Immature natural killer cell (primary cell): Measurements from ENCODE around the gene SDHB. TPM values are rescaled to one million over a fixed set of nuclear protein-coding genes. Genes with fewer than 3 reads are reported as not detected.
A peak's percentile ranks its signal among the peaks of the same experiment; 100 is the strongest.

Experiments
- DNase-seq, 3 donors: peaks; one replicate each; pipeline ENCODE4 v3.0.0; 2022; ENCODE audit warnings: mixed read lengths in 1 of 3
- H3K27ac Mint-ChIP-seq, 6 donors: one replicate each; pipeline ENCODE4 v1.8.0; 2020; ENCODE audit warnings: mixed read lengths in 6 of 6, mild to moderate bottlenecking in 5 of 6, inconsistent platforms in 4 of 6, moderate library complexity in 3 of 6
- H3K27me3 Mint-ChIP-seq, 3 donors: one replicate each; pipeline ENCODE4 v1.8.0; 2020 to 2021; ENCODE audit warnings: low read depth in 3 of 3, mild to moderate bottlenecking in 3 of 3, mixed read lengths in 3 of 3, moderate library complexity in 3 of 3, inconsistent platforms in 1 of 3
- H3K36me3 Mint-ChIP-seq, 3 donors: one replicate each; pipeline ENCODE4 v1.8.0; 2020; ENCODE audit warnings: mixed read lengths in 3 of 3, inconsistent platforms in 2 of 3, mild to moderate bottlenecking in 2 of 3
- H3K4me1 Mint-ChIP-seq, 2 donors: one replicate each; pipeline ENCODE4 v1.8.0; 2020; ENCODE audit warnings: inconsistent platforms in 2 of 2, mild to moderate bottlenecking in 2 of 2, mixed read lengths in 2 of 2, moderate library complexity in 1 of 2
- H3K4me3 Mint-ChIP-seq, 5 donors: one replicate each; pipeline ENCODE4 v1.8.0; 2020; ENCODE audit warnings: mild to moderate bottlenecking in 5 of 5, mixed read lengths in 5 of 5, inconsistent platforms in 3 of 5, moderate library complexity in 3 of 5
- H3K9me3 Mint-ChIP-seq, 6 donors: one replicate each; pipeline ENCODE4 v1.8.0; 2020; ENCODE audit warnings: mild to moderate bottlenecking in 6 of 6, mixed read lengths in 6 of 6, inconsistent platforms in 4 of 6, moderate library complexity in 3 of 6
- polyA plus RNA-seq, 3 donors: library from polyadenylated mRNA; unstranded; fragments of 300-500 nt; fragmentation: Illumina TruSeq; gene quantifications; one replicate each; pipeline ENCODE4 v1.2.3, GENCODE V29; 2021

SDHB gene
- polyA plus RNA-seq, 3 donors from 2014 or later: 142 to 299 (median 173) TPM

- peaks cover 0 to 3% (median 0%) of the 10 kb centered on the region in 3 donors for H3K27me3 Mint-ChIP-seq
- no peak for DNase-seq
- H3K36me3 Mint-ChIP-seq: peaks cover 0 to 2% (median 0%) of the 10 kb centered on the region in 3 donors
- H3K27ac Mint-ChIP-seq: peak overlapping the region in 4 of 6 donors; percentile 60 to 68 (median 66)
- peak overlapping the region; percentile 81 to 86 (median 83) for H3K4me3 Mint-ChIP-seq
- H3K9me3 Mint-ChIP-seq: no peaks in the 10 kb centered on the region
- peaks cover 18 to 21% of the 10 kb centered on the region in 2 donors for H3K4me1 Mint-ChIP-seq
These were observed 42.8 kb downstream of the SDHB start for GRCh38 chr1:17011092-17011438.

DNA sequence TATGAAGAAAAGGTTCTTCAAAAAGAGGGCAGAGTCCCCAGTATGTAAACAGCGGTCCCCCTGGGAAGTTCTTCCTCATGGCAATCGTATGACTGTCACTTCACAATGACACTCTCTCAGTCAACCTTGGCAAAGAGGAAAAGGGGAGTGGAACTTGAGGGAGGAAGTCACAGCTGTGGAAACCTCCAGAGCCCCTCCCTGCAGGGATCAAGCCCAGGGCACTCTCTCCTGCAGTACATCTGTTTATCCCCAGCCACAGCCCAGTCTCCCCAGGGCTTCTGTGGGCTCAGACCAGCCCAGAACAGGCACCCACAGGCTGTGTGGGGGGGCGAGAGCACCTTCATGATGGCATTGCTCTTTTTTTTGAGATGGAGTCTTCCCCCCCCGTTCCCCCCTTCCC lies 44.1 kb downstream of the SDHB start:
- Mint-ChIP-seq H3K4me1 (peaks cover 18 to 21% of the 10 kb centered on the region in 2 donors), H3K36me3 (no peaks in the 10 kb centered on the region), H3K27me3 (peaks cover 0 to 3% (median 0%) of the 10 kb centered on the region in 3 donors), H3K4me3 (peak overlapping the region in 3 of 5 donors; percentile 30 to 83 (median 54)), H3K9me3 (no peaks in the 10 kb centered on the region), H3K27ac (no peak overlapping the region)
- DNase-seq: no peak

DNA sequence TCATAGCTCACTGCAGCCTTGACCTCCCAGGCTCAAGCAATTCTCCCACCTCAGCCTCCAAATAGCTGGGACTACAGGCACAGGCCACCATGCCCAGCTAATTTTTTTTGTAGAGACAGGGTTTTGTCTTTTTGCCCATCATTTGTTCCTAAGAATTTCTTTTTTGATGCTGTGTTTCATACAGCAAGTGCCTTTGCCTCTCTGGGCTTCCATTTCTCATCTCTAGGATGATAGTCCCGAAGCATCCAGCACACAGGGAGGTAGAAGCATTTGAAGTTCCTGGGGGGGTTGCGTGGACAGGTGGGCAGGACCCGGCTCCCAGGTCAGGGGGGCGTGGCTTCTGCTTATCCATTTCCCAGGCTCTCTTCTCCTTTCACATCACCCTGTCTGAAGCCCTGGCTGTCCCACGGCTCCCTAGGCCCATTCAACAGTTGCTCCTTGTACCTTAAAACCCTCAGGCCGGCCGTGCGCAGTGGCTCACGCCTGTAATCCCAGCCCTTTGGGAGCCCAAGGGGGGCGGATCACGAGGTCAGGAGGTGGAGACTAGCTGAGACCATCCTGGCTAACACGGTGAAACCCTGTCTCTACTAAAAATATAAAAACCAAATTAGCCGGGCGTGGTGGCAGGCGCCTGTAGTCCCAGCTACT lies 45.5 kb downstream of the SDHB start:
- Mint-ChIP-seq H3K27me3 (peaks cover 0 to 3% (median 2%) of the 10 kb centered on the region in 3 donors), H3K4me3 (no peak overlapping the region), H3K36me3 (no peaks in the 10 kb centered on the region)

DNA sequence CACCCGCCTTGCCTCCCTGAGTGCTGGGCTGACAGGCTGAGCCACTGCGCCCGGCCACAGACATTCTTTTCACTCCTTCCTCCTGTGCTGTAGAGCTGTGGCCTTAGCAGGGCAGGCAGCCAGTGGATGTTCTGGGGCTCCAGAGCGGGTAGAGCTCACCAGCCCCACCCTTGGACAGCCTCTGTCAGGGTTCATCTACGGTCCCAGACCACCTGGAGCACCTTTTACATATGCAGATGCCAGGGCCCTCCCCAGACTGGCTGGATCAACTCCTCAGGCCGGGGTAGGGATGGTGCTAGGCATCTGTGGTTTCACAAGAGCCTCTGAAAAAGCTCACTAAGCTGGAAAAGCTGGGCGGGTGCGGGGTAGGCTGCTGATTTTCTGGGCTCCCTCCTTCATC lies 46.7 kb downstream of the SDHB start:
- Mint-ChIP-seq H3K36me3 (no peaks in the 10 kb centered on the region), H3K4me3 (no peak overlapping the region), H3K27ac (no peak overlapping the region), H3K4me1 (peaks cover 17 to 19% of the 10 kb centered on the region in 2 donors), H3K27me3 (peaks cover 0 to 3% (median 2%) of the 10 kb centered on the region in 3 donors), H3K9me3 (no peaks in the 10 kb centered on the region)
- no peak for DNase-seq

More for the DNA sequence above, 45.5 kb downstream of the SDHB start:
- DNase-seq: no peak
- Mint-ChIP-seq H3K4me1 (peaks cover 18 to 21% of the 10 kb centered on the region in 2 donors), H3K27ac (no peak overlapping the region), H3K9me3 (no peaks in the 10 kb centered on the region)

GRCh38 chr1:17005365-17005740 lies 48.5 kb downstream of the SDHB start:
- H3K4me1 Mint-ChIP-seq: peaks cover 6 to 8% of the 10 kb centered on the region in 2 donors
- H3K36me3 Mint-ChIP-seq: peaks cover 0 to 8% (median 0%) of the 10 kb centered on the region in 3 donors
- H3K27me3 Mint-ChIP-seq: peaks cover 0 to 2% (median 2%) of the 10 kb centered on the region in 3 donors
- H3K9me3 Mint-ChIP-seq: no peaks in the 10 kb centered on the region
- no peak overlapping the region for H3K27ac Mint-ChIP-seq
- DNase-seq: no peak
- no peak overlapping the region for H3K4me3 Mint-ChIP-seq

DNA sequence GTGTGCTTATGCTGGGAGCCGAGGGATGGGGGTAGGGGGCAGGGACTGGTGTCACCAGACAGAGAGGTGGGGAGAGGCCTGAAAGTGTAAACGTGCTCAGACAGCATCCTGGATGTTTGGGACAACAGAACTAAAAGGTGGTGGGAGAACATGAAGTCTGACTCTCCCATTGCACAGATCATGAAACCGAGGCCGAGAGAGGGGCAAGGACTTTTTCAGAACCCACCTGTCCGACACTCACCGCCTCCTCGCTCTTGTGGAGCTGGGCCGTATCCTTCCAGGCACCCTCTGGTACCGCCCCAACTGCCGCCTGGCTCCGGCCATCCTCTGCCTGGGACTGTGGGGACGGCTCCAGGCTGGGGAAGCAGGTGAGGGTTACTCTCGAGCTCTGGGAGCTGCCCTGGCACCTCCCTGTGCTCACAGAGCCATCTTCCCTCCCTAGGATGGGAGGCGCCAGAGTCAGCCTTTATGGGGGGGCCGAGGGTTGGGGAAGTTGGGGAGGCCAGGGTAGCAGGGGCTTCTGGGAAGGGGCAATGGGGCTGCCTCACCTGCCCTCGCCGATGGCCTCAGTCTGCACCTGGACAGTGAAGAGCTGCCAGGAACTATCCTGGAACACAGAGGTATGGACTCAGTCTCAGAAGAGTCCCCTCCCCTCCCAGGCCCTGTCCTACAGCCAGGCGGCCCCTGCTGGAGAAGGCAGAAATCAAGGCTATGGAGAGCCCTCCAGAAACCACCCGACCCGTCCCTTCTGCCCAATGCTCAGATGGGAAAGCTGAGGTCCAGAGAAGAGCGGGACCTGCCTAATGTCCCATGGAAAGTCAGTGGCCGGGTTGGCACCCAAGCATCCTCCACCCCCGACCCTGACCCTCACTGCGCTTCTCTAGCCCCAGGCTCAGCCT lies 49.1 kb downstream of the SDHB start:
- Mint-ChIP-seq H3K4me1 (peaks cover 2% of the 10 kb centered on the region in 2 donors), H3K4me3 (no peak overlapping the region), H3K36me3 (peaks cover 0 to 8% (median 0%) of the 10 kb centered on the region in 3 donors), H3K27me3 (peaks cover 0 to 2% (median 0%) of the 10 kb centered on the region in 3 donors), H3K27ac (no peak overlapping the region), H3K9me3 (no peaks in the 10 kb centered on the region)
- no peak for DNase-seq

DNA sequence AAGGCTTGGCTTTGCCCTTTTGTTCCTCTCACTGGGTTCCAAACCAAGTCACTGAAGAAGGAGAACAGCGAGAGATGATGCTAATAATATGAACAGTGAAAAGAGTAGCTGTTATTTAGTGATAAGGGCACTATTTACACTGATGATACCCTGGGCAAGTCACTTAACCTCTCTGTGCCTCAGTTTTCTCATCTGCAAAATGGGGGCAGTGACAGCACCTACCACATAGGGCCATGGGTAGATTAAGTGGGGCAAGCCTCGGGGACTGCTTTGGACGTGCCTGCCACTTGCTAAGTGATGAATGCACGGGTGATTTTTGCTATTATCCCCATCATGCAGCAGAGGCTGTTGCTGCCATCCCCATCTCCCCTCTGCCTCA lies 51.3 kb downstream of the SDHB start:
- Mint-ChIP-seq H3K9me3 (no peaks in the 10 kb centered on the region), H3K4me1 (no peaks in the 10 kb centered on the region), H3K36me3 (peaks cover 4 to 21% (median 5%) of the 10 kb centered on the region in 3 donors), H3K27ac (no peak overlapping the region), H3K27me3 (peaks cover 0 to 2% (median 0%) of the 10 kb centered on the region in 3 donors), H3K4me3 (no peak overlapping the region)
- no peak for DNase-seq

- DNase-seq: no peak
- H3K4me1 Mint-ChIP-seq: no peaks in the 10 kb centered on the region
- no peak overlapping the region for H3K27ac Mint-ChIP-seq
- peaks cover 4 to 21% (median 5%) of the 10 kb centered on the region in 3 donors for H3K36me3 Mint-ChIP-seq
- no peak overlapping the region for H3K4me3 Mint-ChIP-seq
- no peaks in the 10 kb centered on the region for H3K9me3 Mint-ChIP-seq
- H3K27me3 Mint-ChIP-seq: peaks cover 0 to 2% (median 0%) of the 10 kb centered on the region in 3 donors
These were observed 51.9 kb downstream of the SDHB start for GRCh38 chr1:17001760-17002523.

- H3K4me3 Mint-ChIP-seq: no peak overlapping the region
- peaks cover 0 to 2% (median 0%) of the 10 kb centered on the region in 3 donors for H3K27me3 Mint-ChIP-seq
These were observed 54.0 kb downstream of the SDHB start for GRCh38 chr1:16999863-17000262.

GRCh38 chr1:16998589-16998988 lies 55.2 kb downstream of the SDHB start:
- DNase-seq: no peak
- Mint-ChIP-seq H3K36me3 (peaks cover 5 to 25% (median 8%) of the 10 kb centered on the region in 3 donors), H3K9me3 (no peaks in the 10 kb centered on the region), H3K27ac (no peak overlapping the region), H3K4me1 (no peaks in the 10 kb centered on the region), H3K27me3 (no peaks in the 10 kb centered on the region), H3K4me3 (no peak overlapping the region)

More at GRCh38 chr1:16999863-17000262, 54.0 kb downstream of the SDHB start:
- H3K9me3 Mint-ChIP-seq: no peaks in the 10 kb centered on the region
- peaks cover 5 to 24% (median 7%) of the 10 kb centered on the region in 3 donors for H3K36me3 Mint-ChIP-seq
- DNase-seq: no peak
- H3K27ac Mint-ChIP-seq: no peak overlapping the region
- no peaks in the 10 kb centered on the region for H3K4me1 Mint-ChIP-seq

GRCh38 chr1:16996845-16997244 lies 57.0 kb downstream of the SDHB start:
- Mint-ChIP-seq H3K9me3 (no peaks in the 10 kb centered on the region), H3K27ac (no peak overlapping the region), H3K36me3 (peaks cover 5 to 23% (median 8%) of the 10 kb centered on the region in 3 donors), H3K4me1 (no peaks in the 10 kb centered on the region), H3K4me3 (no peak overlapping the region), H3K27me3 (no peaks in the 10 kb centered on the region)
- no peak for DNase-seq

DNA sequence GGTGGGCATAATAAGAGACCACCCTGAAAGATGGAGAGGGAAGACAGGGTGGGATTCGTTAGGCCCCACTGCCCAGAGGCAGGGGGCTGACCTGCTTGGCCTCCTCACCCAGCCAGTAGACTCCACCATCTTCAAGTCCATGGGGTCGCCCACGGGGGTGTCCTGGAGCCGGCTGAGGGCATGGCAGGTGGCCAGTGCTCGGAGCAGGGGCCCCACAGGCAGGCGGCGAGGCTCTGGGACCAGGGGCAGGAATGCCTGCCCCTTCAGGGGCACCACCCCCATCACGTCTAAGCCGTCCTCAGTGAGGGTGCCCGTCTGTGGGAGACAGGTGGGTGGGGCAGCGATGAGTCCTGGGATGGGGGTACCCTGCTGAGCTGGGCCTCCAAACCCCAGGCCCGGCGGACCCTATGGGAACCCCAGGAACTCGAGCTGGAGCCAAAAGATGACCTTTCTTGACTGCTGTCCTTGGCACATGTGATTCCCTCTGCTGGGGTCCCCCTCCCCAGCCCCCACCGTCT lies 60.3 kb downstream of the SDHB start:
- no peak overlapping the region for H3K4me3 Mint-ChIP-seq
- H3K4me1 Mint-ChIP-seq: no peaks in the 10 kb centered on the region
- no peaks in the 10 kb centered on the region for H3K9me3 Mint-ChIP-seq
- DNase-seq: no peak
- peaks cover 0 to 2% (median 0%) of the 10 kb centered on the region in 3 donors for H3K27me3 Mint-ChIP-seq
- peaks cover 3 to 11% (median 7%) of the 10 kb centered on the region in 3 donors for H3K36me3 Mint-ChIP-seq
- H3K27ac Mint-ChIP-seq: no peak overlapping the region

- Mint-ChIP-seq H3K27me3 (peaks cover 0 to 2% (median 0%) of the 10 kb centered on the region in 3 donors), H3K36me3 (peaks cover 0 to 8% (median 4%) of the 10 kb centered on the region in 3 donors), H3K4me3 (no peak overlapping the region), H3K27ac (no peak overlapping the region), H3K9me3 (no peaks in the 10 kb centered on the region), H3K4me1 (no peaks in the 10 kb centered on the region)
- no peak for DNase-seq
These were observed 61.2 kb downstream of the SDHB start for GRCh38 chr1:16992675-16993074.
